Measurements from ENCODE around the gene INPP5E. TPM values are rescaled to one million over a fixed set of nuclear protein-coding genes. Genes with fewer than 3 reads are reported as not detected.

INPP5E gene
- total and polyA plus RNA-seq, 2 donors (not counting 1 experiment from before 2014, with no cell fraction given): 3.9 to 7.8 TPM

DNA sequence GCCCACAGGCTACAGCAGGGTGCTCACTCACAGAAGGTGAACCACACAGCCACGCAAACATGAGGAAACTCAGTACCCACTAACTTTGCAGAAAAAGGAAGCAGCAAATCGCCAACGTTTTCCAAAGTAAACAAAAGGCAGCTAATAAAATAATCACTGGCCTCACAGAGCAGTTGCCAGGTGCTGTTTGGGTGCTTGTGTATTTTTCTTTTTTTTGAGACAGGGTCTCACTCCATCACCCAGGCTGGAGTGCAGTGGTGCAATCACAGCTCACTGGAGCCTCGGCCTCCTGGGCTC, 43.5 kb downstream of the INPP5E start:
- DNase-seq (ENCODE audit: low read depth in 2 of 2): no peak
- H3K79me2 ChIP-seq (ENCODE audit: control insufficient read depth, insufficient read depth, low read length): peaks cover 20% of the 10 kb centered on the region
- H3K9me3 ChIP-seq (ENCODE audit: control insufficient read depth, insufficient read depth, low read depth, low read length): no peaks in the 10 kb centered on the region
- no peak overlapping the region for H3K4me2 ChIP-seq (ENCODE audit: extremely low read depth, insufficient read depth, low read length)
- peaks cover 10% of the 10 kb centered on the region for H3K4me1 ChIP-seq (ENCODE audit: control insufficient read depth, extremely low read depth, insufficient read depth, low read length)
- H2AFZ ChIP-seq (ENCODE audit: low read length): no peak overlapping the region
- H3K27me3 ChIP-seq (ENCODE audit: control insufficient read depth, insufficient read depth, low read length): no peaks in the 10 kb centered on the region
- H3K27ac ChIP-seq (ENCODE audit: insufficient read depth, low read length): no peak overlapping the region
- peaks cover 27% of the 10 kb centered on the region for H3K36me3 ChIP-seq (ENCODE audit: control insufficient read depth, insufficient read depth, low read length)
- no peak overlapping the region for H3K9ac ChIP-seq (ENCODE audit: insufficient read depth, low read length)
- no peaks in the 10 kb centered on the region for H4K20me1 ChIP-seq (ENCODE audit: control insufficient read depth, extremely low read depth, insufficient read depth, low read length)
- TF ChIP-seq, protein P1, sequence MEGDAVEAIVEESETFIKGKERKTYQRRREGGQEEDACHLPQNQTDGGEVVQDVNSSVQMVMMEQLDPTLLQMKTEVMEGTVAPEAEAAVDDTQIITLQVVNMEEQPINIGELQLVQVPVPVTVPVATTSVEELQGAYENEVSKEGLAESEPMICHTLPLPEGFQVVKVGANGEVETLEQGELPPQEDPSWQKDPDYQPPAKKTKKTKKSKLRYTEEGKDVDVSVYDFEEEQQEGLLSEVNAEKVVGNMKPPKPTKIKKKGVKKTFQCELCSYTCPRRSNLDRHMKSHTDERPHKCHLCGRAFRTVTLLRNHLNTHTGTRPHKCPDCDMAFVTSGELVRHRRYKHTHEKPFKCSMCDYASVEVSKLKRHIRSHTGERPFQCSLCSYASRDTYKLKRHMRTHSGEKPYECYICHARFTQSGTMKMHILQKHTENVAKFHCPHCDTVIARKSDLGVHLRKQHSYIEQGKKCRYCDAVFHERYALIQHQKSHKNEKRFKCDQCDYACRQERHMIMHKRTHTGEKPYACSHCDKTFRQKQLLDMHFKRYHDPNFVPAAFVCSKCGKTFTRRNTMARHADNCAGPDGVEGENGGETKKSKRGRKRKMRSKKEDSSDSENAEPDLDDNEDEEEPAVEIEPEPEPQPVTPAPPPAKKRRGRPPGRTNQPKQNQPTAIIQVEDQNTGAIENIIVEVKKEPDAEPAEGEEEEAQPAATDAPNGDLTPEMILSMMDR (conservative IDR thresholded peaks at IDR 0.05 in 1 of 2, IDR thresholded peaks at IDR 0.05 in 1 of 2; ENCODE audit: low read depth in 1 of 2, low read length in 2 of 2): no peak
- no peak for TF ChIP-seq EZH2 (IDR thresholded peaks at IDR 0.05; ENCODE audit: low read length, missing control alignments)
- no peak overlapping the region for H3K4me3 ChIP-seq (replicated peaks in 1 of 4; ENCODE audit: control extremely low read depth in 1 of 4, insufficient read depth in 1 of 4, low read depth in 3 of 4, low read length in 4 of 4)

DNA sequence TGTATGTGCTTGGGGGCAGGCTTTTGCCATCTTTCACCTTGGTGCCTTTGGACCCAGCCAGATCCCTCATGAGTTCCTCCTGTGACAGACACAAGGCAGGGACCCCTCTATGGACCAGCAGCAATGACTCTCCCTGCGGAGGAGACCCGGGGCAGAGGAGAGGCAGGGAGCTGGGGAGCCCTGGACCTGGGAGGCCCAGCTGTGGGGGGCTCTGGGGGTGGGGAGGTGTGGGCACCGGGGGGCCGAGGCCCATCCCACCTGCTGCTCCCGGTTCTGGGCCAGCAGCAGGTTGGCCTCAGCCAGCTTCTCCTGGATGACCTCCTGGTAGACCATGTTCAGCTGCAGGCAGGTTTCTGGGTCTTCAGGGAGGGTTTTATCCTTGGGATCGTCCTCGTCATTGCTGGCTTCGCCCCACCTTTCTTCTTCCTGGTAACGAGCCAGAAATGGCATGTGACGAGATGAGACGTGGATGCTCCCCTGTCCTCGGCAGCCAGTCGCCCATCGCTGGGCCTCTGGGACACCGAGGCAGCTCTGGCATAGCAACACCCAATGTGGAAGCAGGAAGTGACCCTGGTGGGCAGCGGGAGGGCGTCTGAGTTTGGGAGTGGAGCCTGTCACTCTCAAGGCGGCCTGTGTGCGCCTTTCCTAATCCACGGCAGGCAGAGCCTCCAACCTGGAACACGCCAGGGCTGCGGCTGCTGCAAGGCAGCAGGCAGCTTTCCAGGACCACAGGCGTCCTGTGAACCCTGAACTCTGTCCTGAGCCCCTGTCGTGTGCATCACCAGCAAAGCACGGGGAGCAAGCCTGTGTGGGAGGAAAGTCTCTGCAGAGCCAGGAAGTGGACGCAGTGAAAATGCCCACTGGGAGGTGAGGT, 44.1 kb downstream of the INPP5E start:
- Histone ChIP-seq H3K79me2 (ENCODE audit: control insufficient read depth, insufficient read depth, low read length) (peaks cover 20% of the 10 kb centered on the region), H4K20me1 (ENCODE audit: control insufficient read depth, extremely low read depth, insufficient read depth, low read length) (no peaks in the 10 kb centered on the region), H2AFZ (ENCODE audit: low read length) (no peak overlapping the region), H3K4me2 (ENCODE audit: extremely low read depth, insufficient read depth, low read length) (no peak overlapping the region), H3K36me3 (ENCODE audit: control insufficient read depth, insufficient read depth, low read length) (peaks cover 27% of the 10 kb centered on the region), H3K4me1 (ENCODE audit: control insufficient read depth, extremely low read depth, insufficient read depth, low read length) (peaks cover 10% of the 10 kb centered on the region), H3K9me3 (ENCODE audit: control insufficient read depth, insufficient read depth, low read depth, low read length) (no peaks in the 10 kb centered on the region), H3K4me3 (replicated peaks in 1 of 4; ENCODE audit: control extremely low read depth in 1 of 4, insufficient read depth in 1 of 4, low read depth in 3 of 4, low read length in 4 of 4) (no peak overlapping the region), H3K9ac (ENCODE audit: insufficient read depth, low read length) (no peak overlapping the region), H3K27ac (ENCODE audit: insufficient read depth, low read length) (no peak overlapping the region), H3K27me3 (ENCODE audit: control insufficient read depth, insufficient read depth, low read length) (no peaks in the 10 kb centered on the region)
- TF ChIP-seq, protein P1 (conservative IDR thresholded peaks at IDR 0.05 in 1 of 2, IDR thresholded peaks at IDR 0.05 in 1 of 2; ENCODE audit: low read depth in 1 of 2, low read length in 2 of 2): no peak
- no peak for TF ChIP-seq EZH2 (IDR thresholded peaks at IDR 0.05; ENCODE audit: low read length, missing control alignments)
- no peak for DNase-seq (ENCODE audit: low read depth in 2 of 2)

DNA sequence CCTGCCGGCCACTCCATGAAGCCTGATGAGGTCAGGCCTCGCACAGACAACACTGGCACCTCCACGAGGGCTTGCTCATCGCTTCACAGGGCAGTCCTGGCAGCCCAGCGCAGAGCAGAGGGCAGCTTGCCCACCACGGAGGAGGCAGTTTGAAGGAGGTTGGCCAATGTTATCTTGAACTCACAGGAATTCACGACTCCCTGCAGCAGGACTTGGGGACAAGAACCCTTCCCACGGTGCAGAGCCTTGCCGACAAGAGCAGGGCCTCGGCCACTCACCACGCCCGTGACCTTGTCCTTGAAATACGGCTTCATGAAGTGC, 44.7 kb downstream of the INPP5E start:
- no peak for TF ChIP-seq EZH2 (IDR thresholded peaks at IDR 0.05; ENCODE audit: low read length, missing control alignments)
- peaks cover 27% of the 10 kb centered on the region for H3K36me3 ChIP-seq (ENCODE audit: control insufficient read depth, insufficient read depth, low read length)
- no peak overlapping the region for H3K4me2 ChIP-seq (ENCODE audit: extremely low read depth, insufficient read depth, low read length)
- no peaks in the 10 kb centered on the region for H4K20me1 ChIP-seq (ENCODE audit: control insufficient read depth, extremely low read depth, insufficient read depth, low read length)
- no peaks in the 10 kb centered on the region for H3K9me3 ChIP-seq (ENCODE audit: control insufficient read depth, insufficient read depth, low read depth, low read length)
- no peaks in the 10 kb centered on the region for H3K27me3 ChIP-seq (ENCODE audit: control insufficient read depth, insufficient read depth, low read length)
- no peak overlapping the region for H2AFZ ChIP-seq (ENCODE audit: low read length)
- H3K4me1 ChIP-seq (ENCODE audit: control insufficient read depth, extremely low read depth, insufficient read depth, low read length): peaks cover 6% of the 10 kb centered on the region
- no peak for DNase-seq (ENCODE audit: low read depth in 2 of 2)
- no peak overlapping the region for H3K27ac ChIP-seq (ENCODE audit: insufficient read depth, low read length)
- no peak overlapping the region for H3K4me3 ChIP-seq (replicated peaks in 1 of 4; ENCODE audit: control extremely low read depth in 1 of 4, insufficient read depth in 1 of 4, low read depth in 3 of 4, low read length in 4 of 4)
- H3K79me2 ChIP-seq (ENCODE audit: control insufficient read depth, insufficient read depth, low read length): peaks cover 20% of the 10 kb centered on the region
- H3K9ac ChIP-seq (ENCODE audit: insufficient read depth, low read length): no peak overlapping the region
